Neural progenitor cell (in vitro differentiated cells): Measurements from ENCODE around the gene ACTA1. TPM values are rescaled to one million over a fixed set of nuclear protein-coding genes. Genes with fewer than 3 reads are reported as not detected.

Experiments used
- DNase-seq: peaks from one replicate; pipeline ENCODE4 v3.0.0-alpha.2; 2016; ENCODE audit warnings: low spot score
- H2AFZ ChIP-seq: fragments of 200-600 bp; sonication (generic); replicated peaks from 2 replicates; pipeline ENCODE4 v1.6.1; 2016; ENCODE audit warnings: antibody characterized with exemption
- H3F3A ChIP-seq: fragments of 200-600 bp; sonication (generic); 2 replicates; pipeline ENCODE4 v1.6.1; 2016; ENCODE audit warnings: antibody characterized with exemption, low read depth
- H3K27ac ChIP-seq: fragments of 200-600 bp; sonication (generic); 2 replicates; pipeline ENCODE4 v1.5.1; 2016; ENCODE audit warnings: mild to moderate bottlenecking
- H3K27me3 ChIP-seq: fragments of 200-600 bp; sonication (generic); 2 replicates; pipeline ENCODE4 v1.6.1; 2016; ENCODE audit warnings: mild to moderate bottlenecking, moderate library complexity
- H3K36me3 ChIP-seq: fragments of 200-600 bp; sonication (generic); 2 replicates; pipeline ENCODE4 v1.5.1; 2016
- H3K4me1 ChIP-seq: fragments of 200-600 bp; sonication (generic); 2 replicates; pipeline ENCODE4 v1.6.1; 2016; ENCODE audit warnings: mixed run types
- H3K4me2 ChIP-seq: fragments of 200-600 bp; sonication (generic); 2 replicates; pipeline ENCODE4 v1.6.1; 2016
- H3K4me3 ChIP-seq: fragments of 200-600 bp; sonication (generic); 2 replicates; pipeline ENCODE4 v1.5.1; 2016
- H3K79me2 ChIP-seq: fragments of 200-600 bp; sonication (generic); 2 replicates; pipeline ENCODE4 v1.6.1; 2016; ENCODE audit warnings: low read depth
- H3K9ac ChIP-seq: fragments of 200-600 bp; sonication (generic); 2 replicates; pipeline ENCODE4 v1.6.1; 2016
- H3K9me3 ChIP-seq: fragments of 200-600 bp; sonication (generic); 2 replicates; pipeline ENCODE4 v1.5.1; 2016; ENCODE audit warnings: low read depth
- H4K20me1 ChIP-seq: fragments of 200-600 bp; sonication (generic); 2 replicates; pipeline ENCODE4 v1.6.1; 2016; ENCODE audit warnings: low read depth
- H3K27ac Mint-ChIP-seq: 3 replicates; pipeline ENCODE4 v1.8.0; 2021; ENCODE audit warnings: mixed read lengths
- H3K27me3 Mint-ChIP-seq: 2 replicates; pipeline ENCODE4 v1.8.0; 2022; ENCODE audit warnings: low read depth, mild to moderate bottlenecking, inconsistent platforms, moderate library complexity, mixed read lengths; ENCODE audit not compliant: insufficient read depth
- H3K36me3 Mint-ChIP-seq: 3 replicates; pipeline ENCODE4 v1.8.0; 2021; ENCODE audit warnings: mixed read lengths
- H3K4me1 Mint-ChIP-seq: 3 replicates; pipeline ENCODE4 v1.8.0; 2021; ENCODE audit warnings: mixed read lengths
- H3K4me3 Mint-ChIP-seq: 3 replicates; pipeline ENCODE4 v1.8.0; 2021; ENCODE audit warnings: mild to moderate bottlenecking, moderate library complexity, mixed read lengths
- H3K9me3 Mint-ChIP-seq: 3 replicates; pipeline ENCODE4 v1.8.0; 2020; ENCODE audit warnings: mixed read lengths
- EZH2 ChIP-seq: fragments of 200-600 bp; sonication (generic); IDR thresholded peaks from 2 replicates; pipeline ENCODE4 v1.6.1; 2017; ENCODE audit warnings: antibody characterized with exemption, mild to moderate bottlenecking, moderate library complexity
- EZH2phosphoT487 ChIP-seq: fragments of 200-600 bp; sonication (generic); IDR thresholded peaks from 2 replicates; pipeline ENCODE4 v1.6.1; 2017; ENCODE audit warnings: antibody characterized with exemption
- total RNA-seq: library from RNA; depleted of rRNA; stranded (reverse); fragments of >200 nt; gene quantifications from 2 replicates; pipeline ENCODE4 v1.2.3, GENCODE V29; 2015; ENCODE audit warnings: low replicate concordance
- TF ChIP-seq, protein P1 (sequence below): fragments of 200-600 bp; sonication (generic); IDR thresholded peaks from 2 replicates; pipeline ENCODE4 v1.5.1; 2017; ENCODE audit warnings: antibody characterized with exemption, mild to moderate bottlenecking

The ACTA1 gene
- total RNA-seq, 1 donor from 2014 or later, result 1.2 TPM

- TF ChIP-seq, protein P1, sequence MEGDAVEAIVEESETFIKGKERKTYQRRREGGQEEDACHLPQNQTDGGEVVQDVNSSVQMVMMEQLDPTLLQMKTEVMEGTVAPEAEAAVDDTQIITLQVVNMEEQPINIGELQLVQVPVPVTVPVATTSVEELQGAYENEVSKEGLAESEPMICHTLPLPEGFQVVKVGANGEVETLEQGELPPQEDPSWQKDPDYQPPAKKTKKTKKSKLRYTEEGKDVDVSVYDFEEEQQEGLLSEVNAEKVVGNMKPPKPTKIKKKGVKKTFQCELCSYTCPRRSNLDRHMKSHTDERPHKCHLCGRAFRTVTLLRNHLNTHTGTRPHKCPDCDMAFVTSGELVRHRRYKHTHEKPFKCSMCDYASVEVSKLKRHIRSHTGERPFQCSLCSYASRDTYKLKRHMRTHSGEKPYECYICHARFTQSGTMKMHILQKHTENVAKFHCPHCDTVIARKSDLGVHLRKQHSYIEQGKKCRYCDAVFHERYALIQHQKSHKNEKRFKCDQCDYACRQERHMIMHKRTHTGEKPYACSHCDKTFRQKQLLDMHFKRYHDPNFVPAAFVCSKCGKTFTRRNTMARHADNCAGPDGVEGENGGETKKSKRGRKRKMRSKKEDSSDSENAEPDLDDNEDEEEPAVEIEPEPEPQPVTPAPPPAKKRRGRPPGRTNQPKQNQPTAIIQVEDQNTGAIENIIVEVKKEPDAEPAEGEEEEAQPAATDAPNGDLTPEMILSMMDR, result peak; percentile 59
- no peak for TF ChIP-seq EZH2
- Mint-ChIP-seq H3K36me3 (peaks cover 11% of the 10 kb centered on the region), H3K9me3 (no peaks in the 10 kb centered on the region), H3K27me3 (no peaks in the 10 kb centered on the region), H3K4me1 (no peaks in the 10 kb centered on the region), H3K27ac (no peak overlapping the region), H3K4me3 (no peak overlapping the region)
- H4K20me1 ChIP-seq, result no peaks in the 10 kb centered on the region
- H3K36me3 ChIP-seq, result peaks cover 18% of the 10 kb centered on the region
- H3K9ac ChIP-seq, result no peak overlapping the region
- no peak overlapping the region for H3K4me2 ChIP-seq
- no peaks in the 10 kb centered on the region for H3K4me1 ChIP-seq
- peak; percentile 44 for DNase-seq
- H3K4me3 ChIP-seq, result no peak overlapping the region
- no peaks in the 10 kb centered on the region for H3K9me3 ChIP-seq
- no peak overlapping the region for H3K27ac ChIP-seq
- H3K79me2 ChIP-seq, result no peaks in the 10 kb centered on the region
- H3K27me3 ChIP-seq, result no peaks in the 10 kb centered on the region
- H2AFZ ChIP-seq, result no peak overlapping the region
- H3F3A ChIP-seq, result no peaks in the 10 kb centered on the region
Measured at GRCh38 chr1:229452956-229453801, 19.3 kb upstream of the ACTA1 start.

GRCh38 chr1:229448845-229449244 is 15.0 kb upstream of the ACTA1 start:
- Histone ChIP-seq H3K36me3 (peaks cover 6% of the 10 kb centered on the region), H4K20me1 (no peaks in the 10 kb centered on the region), H3K79me2 (no peaks in the 10 kb centered on the region), H2AFZ (no peak overlapping the region), H3K27ac (no peak overlapping the region), H3K27me3 (no peaks in the 10 kb centered on the region), H3F3A (no peaks in the 10 kb centered on the region), H3K4me3 (no peak overlapping the region), H3K4me2 (no peak overlapping the region), H3K9me3 (no peaks in the 10 kb centered on the region), H3K4me1 (no peaks in the 10 kb centered on the region), H3K9ac (no peak overlapping the region)
- H3K4me3 Mint-ChIP-seq, result no peak overlapping the region
- no peak for TF ChIP-seq EZH2
- TF ChIP-seq EZH2phosphoT487, result no peak
- TF ChIP-seq, protein P1, result no peak
- H3K36me3 Mint-ChIP-seq, result peaks cover 17% of the 10 kb centered on the region
- H3K27me3 Mint-ChIP-seq, result no peaks in the 10 kb centered on the region
- DNase-seq, result no peak
- no peaks in the 10 kb centered on the region for H3K9me3 Mint-ChIP-seq
- no peak overlapping the region for H3K27ac Mint-ChIP-seq
- no peaks in the 10 kb centered on the region for H3K4me1 Mint-ChIP-seq

- DNase-seq, result no peak
- Histone ChIP-seq H3K4me2 (no peak overlapping the region), H4K20me1 (no peaks in the 10 kb centered on the region), H2AFZ (no peak overlapping the region), H3K9me3 (no peaks in the 10 kb centered on the region), H3K36me3 (peaks cover 6% of the 10 kb centered on the region), H3F3A (no peaks in the 10 kb centered on the region), H3K4me1 (no peaks in the 10 kb centered on the region), H3K27ac (no peak overlapping the region), H3K9ac (no peak overlapping the region), H3K4me3 (no peak overlapping the region), H3K27me3 (no peaks in the 10 kb centered on the region), H3K79me2 (no peaks in the 10 kb centered on the region)
- Mint-ChIP-seq H3K36me3 (peaks cover 17% of the 10 kb centered on the region), H3K27ac (no peak overlapping the region), H3K4me3 (no peak overlapping the region), H3K9me3 (no peaks in the 10 kb centered on the region), H3K27me3 (no peaks in the 10 kb centered on the region), H3K4me1 (no peaks in the 10 kb centered on the region)
- TF ChIP-seq EZH2, result no peak
- no peak for TF ChIP-seq EZH2phosphoT487
- TF ChIP-seq, protein P1, result no peak
Measured at GRCh38 chr1:229448354-229448753, 14.5 kb upstream of the ACTA1 start.
